ENCODE results near the gene SERF2.

DNA sequence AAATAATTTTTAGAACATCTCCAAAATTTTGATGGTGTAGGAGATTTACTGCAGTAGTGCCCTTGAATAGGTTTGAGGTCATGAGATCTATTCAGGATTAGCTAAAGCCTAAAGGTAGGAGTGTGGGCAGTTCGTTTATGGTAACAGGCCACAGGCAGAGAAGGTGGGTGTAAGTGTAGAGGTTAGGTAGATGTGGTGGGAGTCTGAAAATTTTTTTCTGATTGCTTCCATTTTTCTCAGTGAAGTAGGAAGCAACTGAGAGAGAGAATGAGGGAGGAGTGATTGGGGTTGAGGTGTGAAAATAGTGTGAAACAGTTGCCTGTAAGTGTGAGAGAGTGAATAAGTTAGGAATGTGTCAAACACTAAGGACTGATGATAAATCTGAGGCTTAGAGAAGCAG lies 13.1 kb upstream of the SERF2 start:
- TF ChIP-seq, protein P1, sequence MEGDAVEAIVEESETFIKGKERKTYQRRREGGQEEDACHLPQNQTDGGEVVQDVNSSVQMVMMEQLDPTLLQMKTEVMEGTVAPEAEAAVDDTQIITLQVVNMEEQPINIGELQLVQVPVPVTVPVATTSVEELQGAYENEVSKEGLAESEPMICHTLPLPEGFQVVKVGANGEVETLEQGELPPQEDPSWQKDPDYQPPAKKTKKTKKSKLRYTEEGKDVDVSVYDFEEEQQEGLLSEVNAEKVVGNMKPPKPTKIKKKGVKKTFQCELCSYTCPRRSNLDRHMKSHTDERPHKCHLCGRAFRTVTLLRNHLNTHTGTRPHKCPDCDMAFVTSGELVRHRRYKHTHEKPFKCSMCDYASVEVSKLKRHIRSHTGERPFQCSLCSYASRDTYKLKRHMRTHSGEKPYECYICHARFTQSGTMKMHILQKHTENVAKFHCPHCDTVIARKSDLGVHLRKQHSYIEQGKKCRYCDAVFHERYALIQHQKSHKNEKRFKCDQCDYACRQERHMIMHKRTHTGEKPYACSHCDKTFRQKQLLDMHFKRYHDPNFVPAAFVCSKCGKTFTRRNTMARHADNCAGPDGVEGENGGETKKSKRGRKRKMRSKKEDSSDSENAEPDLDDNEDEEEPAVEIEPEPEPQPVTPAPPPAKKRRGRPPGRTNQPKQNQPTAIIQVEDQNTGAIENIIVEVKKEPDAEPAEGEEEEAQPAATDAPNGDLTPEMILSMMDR (IDR thresholded peaks at IDR 0.05) = no peak
- TF ChIP-seq POLR2A (IDR thresholded peaks at IDR 0.05) = no peak
